ENCODE measurements around the gene DNAJB13.

DNA sequence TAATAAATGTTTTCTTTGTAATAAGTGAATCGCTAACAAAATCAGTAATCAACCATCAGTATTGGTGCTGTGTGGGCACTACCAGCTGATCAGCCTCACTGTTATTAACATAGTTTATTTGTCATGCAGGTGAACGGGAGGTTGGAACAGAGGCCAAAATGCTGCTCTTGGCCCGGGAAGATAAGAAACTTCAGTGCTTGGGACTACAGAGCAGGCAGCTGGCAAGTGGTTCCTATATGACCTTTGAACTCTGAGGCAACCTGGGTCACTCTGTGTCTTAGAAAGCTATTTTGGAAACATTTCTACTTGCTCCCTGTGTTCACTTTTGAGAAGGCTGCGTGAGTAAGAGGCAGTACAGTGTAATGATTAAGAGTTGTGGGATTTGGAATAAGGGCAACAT lies 36.5 kb upstream of the DNAJB13 start:
- TF ChIP-seq, protein P1, sequence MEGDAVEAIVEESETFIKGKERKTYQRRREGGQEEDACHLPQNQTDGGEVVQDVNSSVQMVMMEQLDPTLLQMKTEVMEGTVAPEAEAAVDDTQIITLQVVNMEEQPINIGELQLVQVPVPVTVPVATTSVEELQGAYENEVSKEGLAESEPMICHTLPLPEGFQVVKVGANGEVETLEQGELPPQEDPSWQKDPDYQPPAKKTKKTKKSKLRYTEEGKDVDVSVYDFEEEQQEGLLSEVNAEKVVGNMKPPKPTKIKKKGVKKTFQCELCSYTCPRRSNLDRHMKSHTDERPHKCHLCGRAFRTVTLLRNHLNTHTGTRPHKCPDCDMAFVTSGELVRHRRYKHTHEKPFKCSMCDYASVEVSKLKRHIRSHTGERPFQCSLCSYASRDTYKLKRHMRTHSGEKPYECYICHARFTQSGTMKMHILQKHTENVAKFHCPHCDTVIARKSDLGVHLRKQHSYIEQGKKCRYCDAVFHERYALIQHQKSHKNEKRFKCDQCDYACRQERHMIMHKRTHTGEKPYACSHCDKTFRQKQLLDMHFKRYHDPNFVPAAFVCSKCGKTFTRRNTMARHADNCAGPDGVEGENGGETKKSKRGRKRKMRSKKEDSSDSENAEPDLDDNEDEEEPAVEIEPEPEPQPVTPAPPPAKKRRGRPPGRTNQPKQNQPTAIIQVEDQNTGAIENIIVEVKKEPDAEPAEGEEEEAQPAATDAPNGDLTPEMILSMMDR (IDR thresholded peaks at IDR 0.05), result no peak
- TF ChIP-seq POLR2A (IDR thresholded peaks at IDR 0.05), result no peak

All from adrenal gland (tissue), 5 donors.